ENCODE results near the gene ATAD3C. TPM values are rescaled to one million over a fixed set of nuclear protein-coding genes. Genes with fewer than 3 reads are reported as not detected.

The ATAD3C gene
- total and polyA plus RNA-seq, 12 donors = under 0.01 to 1.4 (median 0.69) TPM; not detected in 3

DNA sequence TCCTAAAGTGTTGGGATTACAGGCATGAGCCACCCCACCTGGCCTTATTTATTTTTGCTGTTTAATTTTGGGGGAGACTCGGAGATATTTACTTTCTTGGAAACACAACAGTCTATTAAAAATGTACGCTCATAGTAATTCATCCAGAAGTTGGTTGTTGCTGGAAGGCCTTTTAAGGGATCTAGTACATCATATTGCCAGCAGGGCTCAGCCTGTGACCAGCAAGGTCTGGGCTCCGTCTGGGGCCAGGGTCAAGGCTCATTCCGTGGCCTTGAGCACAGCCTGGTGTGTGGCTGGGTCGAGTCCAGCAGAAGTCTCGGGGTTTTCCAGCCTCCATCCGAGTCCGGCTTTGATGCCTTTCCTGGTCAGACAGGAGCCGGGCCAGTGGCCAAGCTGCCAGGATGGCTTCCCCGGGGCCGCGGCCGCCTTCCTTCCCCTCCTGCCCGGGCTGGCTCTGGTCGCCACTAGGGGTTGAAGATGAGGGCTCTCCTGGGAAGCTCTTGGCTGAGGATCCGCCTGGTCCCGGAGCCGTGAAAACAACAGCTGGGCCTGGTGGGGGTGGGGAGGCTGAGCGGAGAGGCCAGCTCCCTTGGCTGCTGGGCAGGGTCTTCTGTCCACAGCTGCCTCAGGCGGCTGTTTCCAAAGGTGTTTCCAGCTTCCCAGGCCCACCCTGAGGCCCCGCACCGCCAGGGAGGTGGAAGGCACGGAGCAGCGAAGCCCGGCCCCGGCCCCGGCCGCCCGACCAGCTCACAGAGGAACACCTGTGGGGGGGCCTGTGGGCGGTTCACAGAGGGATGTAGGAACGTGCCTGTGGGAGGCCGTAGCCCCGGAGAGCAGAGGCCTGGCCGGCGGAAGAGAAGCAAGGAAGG is 19.1 kb upstream of the ATAD3C start:
- 14 to 27% (median 21%) methylated on average over 5 to 35 of the region's 35 CpGs for WGBS, 4 donors
- no peak overlapping the region for H3K4me3 ChIP-seq

DNA sequence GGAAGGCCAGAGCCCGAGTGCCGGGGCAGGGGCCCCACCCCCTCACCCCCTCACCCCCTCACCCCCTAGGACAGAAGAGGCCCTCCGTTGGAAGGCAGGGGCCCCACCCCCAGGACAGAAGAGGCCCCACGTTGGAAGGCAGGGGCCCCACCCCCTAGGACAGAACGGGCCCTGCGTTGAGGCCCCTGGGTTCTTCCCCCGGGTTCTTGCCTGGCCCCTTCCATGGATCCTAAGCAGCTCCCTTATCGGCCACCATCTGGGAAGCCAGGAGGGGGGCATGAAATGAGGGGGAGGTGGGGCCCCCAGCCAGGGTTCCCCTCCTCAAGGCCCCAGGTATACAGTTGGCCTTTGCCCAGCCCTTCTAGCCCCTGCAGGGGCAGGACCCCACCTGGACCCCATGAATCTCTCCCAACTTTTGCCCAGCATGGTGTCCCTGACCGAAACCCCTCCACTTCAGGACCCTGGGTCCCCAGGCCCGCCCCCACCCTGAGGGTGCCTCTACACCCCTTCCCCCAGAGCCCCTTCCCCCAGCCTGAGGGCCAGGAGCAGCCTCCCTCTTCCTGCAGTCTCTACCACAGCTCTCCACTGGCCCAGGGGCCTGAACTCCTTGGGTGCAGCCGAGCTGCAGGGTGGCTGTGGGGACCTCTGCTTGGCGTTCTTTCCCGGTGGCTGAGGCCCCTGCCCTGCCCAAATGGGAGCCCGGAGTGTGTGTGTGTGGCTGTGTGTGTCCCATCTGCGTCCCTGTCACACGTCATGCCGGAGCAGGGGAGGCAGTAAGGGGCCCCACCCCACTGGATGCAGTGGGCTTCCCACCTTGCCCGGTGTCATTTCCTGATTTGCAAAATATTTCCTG is 18.3 kb upstream of the ATAD3C start:
- intact Hi-C loops (cut with DNase I) = no loop called here
- Histone ChIP-seq H3K4me1 (replicated peaks in 1 of 2) (peaks cover 30 to 40% of the 10 kb centered on the region in 2 donors), H3K9me3 (replicated peaks in 1 of 3) (no peaks in the 10 kb centered on the region), H3K36me3 (replicated peaks in 1 of 2) (no peaks in the 10 kb centered on the region), H3K4me3 (no peak overlapping the region), H3K27ac (peak overlapping the region in 4 of 5 donors; percentile 37 to 80 (median 62)), H3K27me3 (no peaks in the 10 kb centered on the region)
- WGBS, 4 donors = 57 to 71% (median 64%) methylated on average over 7 to 18 of the region's 18 CpGs
- TF ChIP-seq, protein P1, sequence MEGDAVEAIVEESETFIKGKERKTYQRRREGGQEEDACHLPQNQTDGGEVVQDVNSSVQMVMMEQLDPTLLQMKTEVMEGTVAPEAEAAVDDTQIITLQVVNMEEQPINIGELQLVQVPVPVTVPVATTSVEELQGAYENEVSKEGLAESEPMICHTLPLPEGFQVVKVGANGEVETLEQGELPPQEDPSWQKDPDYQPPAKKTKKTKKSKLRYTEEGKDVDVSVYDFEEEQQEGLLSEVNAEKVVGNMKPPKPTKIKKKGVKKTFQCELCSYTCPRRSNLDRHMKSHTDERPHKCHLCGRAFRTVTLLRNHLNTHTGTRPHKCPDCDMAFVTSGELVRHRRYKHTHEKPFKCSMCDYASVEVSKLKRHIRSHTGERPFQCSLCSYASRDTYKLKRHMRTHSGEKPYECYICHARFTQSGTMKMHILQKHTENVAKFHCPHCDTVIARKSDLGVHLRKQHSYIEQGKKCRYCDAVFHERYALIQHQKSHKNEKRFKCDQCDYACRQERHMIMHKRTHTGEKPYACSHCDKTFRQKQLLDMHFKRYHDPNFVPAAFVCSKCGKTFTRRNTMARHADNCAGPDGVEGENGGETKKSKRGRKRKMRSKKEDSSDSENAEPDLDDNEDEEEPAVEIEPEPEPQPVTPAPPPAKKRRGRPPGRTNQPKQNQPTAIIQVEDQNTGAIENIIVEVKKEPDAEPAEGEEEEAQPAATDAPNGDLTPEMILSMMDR (IDR thresholded peaks at IDR 0.05) = no peak
- TF ChIP-seq POLR2A (IDR thresholded peaks at IDR 0.05) = no peak
- no peak for DNase-seq

More for the DNA sequence above, 19.1 kb upstream of the ATAD3C start:
- intact Hi-C loops (cut with DNase I) = no loop called here
- H3K27ac ChIP-seq = peak overlapping the region in 4 of 5 donors; percentile 46 to 80 (median 68)
- TF ChIP-seq, protein P1 (IDR thresholded peaks at IDR 0.05) = peak in 4 of 6 experiments; percentile 5 to 53 (median 28)
- TF ChIP-seq POLR2A (IDR thresholded peaks at IDR 0.05) = no peak
- peak; percentile 75 to 93 (median 90) for DNase-seq
- no peaks in the 10 kb centered on the region for H3K27me3 ChIP-seq
- no peaks in the 10 kb centered on the region for H3K9me3 ChIP-seq (replicated peaks in 1 of 3)
- no peaks in the 10 kb centered on the region for H3K36me3 ChIP-seq (replicated peaks in 1 of 2)
- H3K4me1 ChIP-seq (replicated peaks in 1 of 2) = peaks cover 27 to 35% of the 10 kb centered on the region in 2 donors

DNA sequence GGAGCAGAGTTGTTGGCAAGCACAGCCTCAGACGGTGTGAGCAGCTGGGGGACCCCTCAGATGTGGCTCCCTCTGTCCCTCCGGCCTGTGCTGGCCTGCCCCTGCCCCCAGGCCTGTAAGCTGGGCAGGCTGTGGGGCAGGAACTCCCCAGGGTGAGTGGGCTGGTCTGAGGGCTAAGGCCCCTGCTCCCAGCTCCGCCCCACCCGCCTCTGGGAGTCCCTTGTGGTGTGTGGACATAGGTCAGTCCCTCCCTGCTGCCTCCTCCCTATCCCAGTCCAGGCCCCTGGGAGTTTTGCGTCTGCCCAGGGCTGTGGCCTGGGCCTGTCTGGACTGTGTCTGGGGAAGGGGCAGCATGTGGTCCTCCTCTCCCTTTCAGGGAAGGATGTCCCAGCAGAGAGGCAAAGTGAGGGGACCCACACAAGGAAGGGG is 17.6 kb upstream of the ATAD3C start:
- TF ChIP-seq, protein P1 (IDR thresholded peaks at IDR 0.05) = no peak
- peaks cover 30 to 42% of the 10 kb centered on the region in 2 donors for H3K4me1 ChIP-seq (replicated peaks in 1 of 2)
- H3K27me3 ChIP-seq = no peaks in the 10 kb centered on the region
- no peaks in the 10 kb centered on the region for H3K36me3 ChIP-seq (replicated peaks in 1 of 2)
- H3K27ac ChIP-seq = peak overlapping the region in 4 of 5 donors; percentile 26 to 80 (median 57)
- peak in 1 of 7 donors; percentile 33 for DNase-seq
- H3K4me3 ChIP-seq = no peak overlapping the region
- 52 to 64% (median 59%) methylated on average over 4 to 5 of the region's 5 CpGs; no CpG with 5 or more reads in 1 of the 4 donors for WGBS, 4 donors
- intact Hi-C loops (cut with DNase I) = no loop called here
- no peaks in the 10 kb centered on the region for H3K9me3 ChIP-seq (replicated peaks in 1 of 3)

Data from adrenal gland (tissue), 12 donors.